HuH-7 (cell line): Measurements from ENCODE around the gene POR.
A peak's percentile ranks its signal among the peaks of the same experiment; 100 is the strongest.
"Not testable (repeated sequence)": the region's sequence is repeated elsewhere in the genome, so short reads cannot be mapped to it uniquely, and the experiment has no call there.

Experiments used
- DNase-seq: peaks from one replicate; pipeline ENCODE4 v3.0.0; 2011; ENCODE audit warnings: low spot score

POR gene

GRCh38 chr7:75992083-75992755 is 77.3 kb downstream of the POR start:
- no peak for DNase-seq

GRCh38 chr7:75993689-75994387 is 78.9 kb downstream of the POR start:
- peak; percentile 91 for DNase-seq

- peak; percentile 98 for DNase-seq
These were observed 79.6 kb downstream of the POR start, which contains the start of gene TMEM120A for GRCh38 chr7:75994388-75995051. TSS of gene TMEM120A (minus strand) at chr7:75994595. CDS start at chr7:75994570, 25 bp downstream.

GRCh38 chr7:75995052-75995471 is 80.1 kb downstream of the POR start:
- DNase-seq, result no peak

- no peak for DNase-seq
These were observed 81.0 kb downstream of the POR start for GRCh38 chr7:75995996-75996395.

GRCh38 chr7:75996476-75996875 is 81.5 kb downstream of the POR start:
- no peak for DNase-seq

- DNase-seq, result no peak
These were observed 83.1 kb downstream of the POR start for GRCh38 chr7:75998038-75998437.

GRCh38 chr7:76000566-76000965 is 85.6 kb downstream of the POR start:
- DNase-seq, result no peak

- no peak for DNase-seq
These were observed 87.2 kb downstream of the POR start for GRCh38 chr7:76002139-76002538.

GRCh38 chr7:76002822-76003221 is 87.9 kb downstream of the POR start:
- DNase-seq, result no peak

GRCh38 chr7:76003351-76003750 is 88.4 kb downstream of the POR start:
- DNase-seq, result no peak

- not testable (repeated sequence) for DNase-seq
These were observed 90.0 kb downstream of the POR start for GRCh38 chr7:76005004-76005403.

GRCh38 chr7:76008156-76008687 is 93.3 kb downstream of the POR start:
- no peak for DNase-seq

GRCh38 chr7:76009672-76010600 is 95.0 kb downstream of the POR start:
- no peak for DNase-seq

- no peak for DNase-seq
These were observed 96.5 kb downstream of the POR start for GRCh38 chr7:76011442-76011861.

- no peak for DNase-seq
These were observed 101.4 kb downstream of the POR start for GRCh38 chr7:76016191-76016947.

GRCh38 chr7:76018520-76018919 is 103.6 kb downstream of the POR start:
- DNase-seq, result not testable (repeated sequence)

- DNase-seq, result peak; percentile 65
These were observed 105.2 kb downstream of the POR start for GRCh38 chr7:76020031-76020714.

GRCh38 chr7:76022026-76022780 is 107.2 kb downstream of the POR start:
- DNase-seq, result no peak

GRCh38 chr7:76023002-76023401 is 108.0 kb downstream of the POR start:
- DNase-seq, result no peak
